Adrenal gland (tissue), 5 donors: ENCODE data around the gene FXYD3.

Experiments
- CTCF ChIP-seq, 6 experiments: fragments of 450-650 bp in 4 of 6; fragments of 200-600 bp in 2 of 6; sonication (generic) in 1 of 6; IDR thresholded peaks; 1 replicate in 5 of 6; 2 replicates in 1 of 6; pipeline versions ENCODE4 v1.5.1 to v1.8.0; 2016 to 2021; ENCODE audit warnings: antibody characterized with exemption in 6 of 6, mild to moderate bottlenecking in 2 of 6, moderate library complexity in 1 of 6
- POLR2A ChIP-seq, 2 donors: fragments of 450-650 bp; IDR thresholded peaks; one replicate each; pipeline ENCODE4 v1.6.1; 2017; ENCODE audit warnings: antibody characterized with exemption in 2 of 2, mild to moderate bottlenecking in 2 of 2, moderate library complexity in 1 of 2
- donor health status: DM: no; HTN: no; CAD: no.

- TF ChIP-seq CTCF (IDR thresholded peaks at IDR 0.05) (no peak), POLR2A (IDR thresholded peaks at IDR 0.05) (no peak)
Observed at GRCh38 chr19:35089554-35089953, 26.1 kb upstream of the FXYD3 start.
